GM21786 (cell line): ENCODE data around the gene KATNAL1.

Experiments
- ATAC-seq: cut with Tn5 transposase; IDR thresholded peaks from one replicate; pipeline ENCODE4 v1.9.1; 2021; ENCODE audit not compliant: unreplicated experiment

Gene KATNAL1

DNA sequence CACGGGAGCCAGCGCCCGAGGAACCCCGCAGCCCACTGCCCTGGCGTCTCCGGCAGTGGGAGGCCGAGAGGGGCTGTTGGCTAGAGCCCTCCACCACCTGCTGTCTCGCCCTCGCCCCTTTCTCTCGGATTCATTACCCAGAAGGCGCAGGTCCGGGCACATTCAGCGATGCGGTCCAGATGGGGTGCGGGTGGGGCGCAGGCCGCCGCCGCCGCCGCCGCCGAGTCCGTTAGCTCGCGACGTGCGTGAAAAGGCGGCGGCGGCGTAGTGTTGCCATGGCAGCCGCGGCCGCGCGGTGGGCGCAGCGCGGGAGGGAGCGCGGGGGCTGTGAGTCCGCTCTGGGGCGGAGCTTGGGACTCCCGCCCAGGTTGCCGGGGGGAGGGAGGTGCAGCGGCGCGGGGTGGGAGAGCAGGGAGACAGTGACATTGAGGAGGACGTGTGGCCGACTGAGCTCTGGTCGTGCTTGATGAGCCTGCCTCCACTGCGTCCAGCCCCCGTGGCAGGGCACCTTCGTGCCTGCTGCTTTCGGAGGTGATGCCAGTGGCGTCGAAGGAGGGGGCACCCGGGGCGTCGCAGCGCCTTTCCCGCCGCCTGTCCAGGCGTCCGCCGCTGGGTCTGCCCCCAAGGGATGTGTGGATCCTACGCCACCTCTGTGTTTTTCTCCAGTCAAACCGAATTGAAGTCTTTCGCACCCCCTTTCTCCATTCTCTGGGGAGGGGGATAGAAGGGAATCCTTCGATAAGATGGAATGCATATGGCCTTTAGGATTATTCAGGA, at the start of gene KATNAL1:
Gene KATNAL1 (minus strand): TSS at position 358 of the 777 bp plus-strand sequence. CDS start 23,774 bp downstream, outside the sequence.
- peak; percentile 49 for ATAC-seq

DNA sequence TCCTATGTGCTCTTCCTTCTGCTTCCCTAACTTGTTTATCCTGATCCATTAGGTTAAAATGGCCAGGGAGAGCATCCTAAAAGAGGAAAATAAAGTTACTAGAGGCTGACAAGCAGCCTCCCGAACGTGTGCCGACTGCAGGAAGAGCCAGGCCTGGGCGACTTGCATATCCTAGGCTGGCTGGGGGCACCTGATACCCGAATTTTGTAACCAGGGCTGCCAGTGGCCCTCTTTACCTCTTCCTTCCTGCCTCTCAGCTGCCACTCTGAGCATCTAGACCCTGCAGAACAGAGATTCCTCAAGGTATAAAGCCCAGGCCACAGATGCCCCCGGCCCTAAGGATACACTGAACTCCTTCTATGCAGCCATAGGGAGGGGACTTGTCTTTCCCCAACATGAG, 48.5 kb upstream of the KATNAL1 start:
- no peak for ATAC-seq

DNA sequence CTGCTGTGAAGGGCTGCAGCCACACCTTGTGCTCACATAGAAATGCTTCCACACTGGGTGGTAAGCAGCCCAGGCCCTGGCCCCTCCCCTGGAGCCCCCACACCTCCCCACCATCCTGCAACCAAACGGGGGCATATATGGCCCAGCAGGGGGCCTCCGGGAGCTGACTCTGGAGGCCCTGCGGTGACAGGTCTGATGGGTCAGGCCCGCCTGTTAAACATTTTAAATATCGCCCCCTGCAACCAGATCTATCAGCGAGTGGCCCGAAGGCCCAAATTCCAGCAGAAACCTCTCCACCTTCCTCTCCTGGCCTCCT, 48.0 kb upstream of the KATNAL1 start:
- ATAC-seq: peak; percentile 45

DNA sequence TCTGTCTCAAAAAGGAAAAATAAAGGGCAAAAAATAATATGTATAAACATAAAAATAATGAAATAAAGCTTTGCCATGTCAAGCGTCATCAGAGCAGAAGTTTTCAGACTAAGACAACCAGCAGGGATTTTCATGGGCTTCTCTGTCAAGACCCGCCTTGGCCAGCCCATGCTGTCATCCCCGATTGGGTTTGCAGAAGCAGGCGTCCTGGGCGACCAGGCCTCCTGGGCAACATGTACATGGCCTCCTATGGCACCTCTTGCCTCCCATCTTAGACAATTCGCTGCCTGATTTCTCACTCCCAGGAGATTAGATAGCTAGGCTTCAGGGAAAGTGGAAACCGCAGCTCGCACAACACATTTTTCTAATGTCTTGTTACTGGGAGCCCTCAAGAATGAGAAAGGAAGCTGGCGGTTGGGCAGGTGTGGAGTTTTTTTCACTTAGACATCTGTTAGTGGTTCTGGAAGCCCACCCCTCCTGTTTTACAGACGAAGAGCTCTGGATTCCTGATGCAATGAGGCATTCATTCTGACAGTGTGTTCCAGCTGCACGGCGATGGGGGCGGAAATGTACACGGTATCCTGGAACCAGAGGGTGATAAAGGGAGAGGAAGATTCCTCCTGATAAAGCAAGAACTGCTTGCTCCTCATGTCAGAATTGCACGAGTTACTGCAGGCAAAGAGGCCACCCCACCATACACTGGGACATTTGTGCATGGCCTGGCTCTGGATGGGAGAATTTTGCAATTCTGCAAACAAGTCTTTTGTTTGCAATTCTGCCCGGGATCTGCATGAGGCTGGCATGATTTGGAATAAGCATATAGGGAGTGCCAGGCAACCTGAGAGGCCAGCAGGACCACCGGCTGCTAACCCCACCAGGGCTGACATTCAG, 47.4 kb upstream of the KATNAL1 start:
- ATAC-seq: no peak

DNA sequence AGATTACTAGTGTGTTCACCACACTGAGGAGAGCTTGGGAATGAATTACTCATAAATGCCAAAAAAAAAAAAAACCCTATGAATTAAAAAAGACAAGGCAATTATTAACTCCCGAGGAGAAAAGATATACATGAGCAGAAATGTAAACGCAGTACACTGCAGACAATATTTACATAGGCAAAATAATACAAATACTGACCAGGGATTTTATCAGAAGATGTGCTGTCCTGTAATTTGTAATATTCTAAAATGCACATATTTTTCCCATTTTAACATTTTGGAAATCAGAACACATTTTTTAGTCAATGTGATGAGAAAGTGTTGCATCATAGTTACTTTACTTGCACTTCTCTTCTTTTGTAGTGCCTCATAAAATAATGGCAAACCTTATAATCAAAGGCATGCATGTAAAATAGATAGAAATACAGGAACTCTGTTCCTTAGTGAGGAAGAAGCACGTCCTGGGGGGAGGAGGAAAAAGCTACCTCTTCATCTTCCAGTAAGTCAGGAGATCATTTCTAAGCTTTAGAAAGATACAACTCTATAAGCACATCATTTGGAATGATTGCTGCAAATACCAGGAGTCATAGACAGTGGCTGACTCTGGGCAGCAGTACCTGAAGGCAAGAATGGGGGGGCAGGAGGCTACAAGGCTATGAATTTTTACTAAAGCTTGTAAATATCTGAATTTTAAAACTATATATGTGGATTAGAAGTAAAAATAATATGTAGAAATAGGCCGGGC, 46.3 kb upstream of the KATNAL1 start:
- ATAC-seq: no peak

DNA sequence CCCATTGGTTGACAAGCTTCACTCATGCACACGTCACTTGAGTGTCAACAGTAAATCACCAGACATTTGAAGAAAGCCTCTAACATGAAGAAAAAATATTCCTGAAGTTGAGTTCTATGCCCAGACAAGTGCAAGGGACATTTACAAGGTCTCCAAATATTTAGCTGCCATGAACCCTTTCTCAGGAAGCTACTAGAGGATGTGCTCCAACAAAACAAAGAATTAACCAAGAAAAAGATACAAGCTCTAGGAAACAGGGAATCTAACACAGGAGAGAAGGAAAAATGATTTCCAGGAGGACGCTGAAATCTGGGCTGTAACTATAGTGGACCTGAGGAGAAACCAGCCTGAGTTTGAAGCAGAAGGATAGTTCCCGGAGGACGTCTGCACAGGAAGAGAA, 45.7 kb upstream of the KATNAL1 start:
- ATAC-seq: no peak

DNA sequence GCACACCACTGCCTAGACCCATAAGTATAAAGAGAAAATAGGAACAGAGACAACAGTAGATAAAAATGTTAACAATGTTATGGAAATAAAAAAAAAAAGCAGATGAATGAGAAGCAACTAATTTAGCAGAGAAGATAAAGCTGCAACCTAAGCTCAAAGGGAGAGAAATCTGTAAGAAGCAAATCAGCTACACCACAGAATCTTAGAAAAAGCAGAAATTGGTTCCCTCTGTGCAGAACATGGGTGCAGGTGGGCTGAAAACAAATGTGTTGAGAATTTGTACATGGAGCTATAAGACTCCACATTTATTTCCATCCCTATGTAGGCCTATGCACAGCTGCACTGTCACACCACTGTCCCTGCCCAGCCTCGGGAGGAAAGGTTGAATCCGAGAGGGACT, 44.8 kb upstream of the KATNAL1 start:
- no peak for ATAC-seq

DNA sequence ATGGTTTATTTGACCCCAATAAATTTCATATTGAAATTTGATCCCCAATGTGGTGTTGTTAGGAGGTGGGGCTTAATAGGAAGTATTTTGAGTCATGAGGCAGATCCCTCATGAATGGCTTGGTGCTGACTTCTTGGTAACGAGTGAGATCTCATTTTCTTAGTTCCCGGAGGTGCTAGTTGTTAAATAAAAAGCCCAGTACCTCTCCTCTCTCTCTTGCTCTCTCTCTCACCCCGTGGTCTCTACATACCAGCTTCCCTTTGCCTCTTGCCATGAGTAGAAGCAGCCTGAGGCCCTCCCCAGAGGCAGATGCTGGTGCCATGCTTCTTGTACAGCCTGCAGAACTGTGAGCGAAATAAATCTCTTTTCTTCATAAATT, 39.4 kb upstream of the KATNAL1 start:
- ATAC-seq: no peak

DNA sequence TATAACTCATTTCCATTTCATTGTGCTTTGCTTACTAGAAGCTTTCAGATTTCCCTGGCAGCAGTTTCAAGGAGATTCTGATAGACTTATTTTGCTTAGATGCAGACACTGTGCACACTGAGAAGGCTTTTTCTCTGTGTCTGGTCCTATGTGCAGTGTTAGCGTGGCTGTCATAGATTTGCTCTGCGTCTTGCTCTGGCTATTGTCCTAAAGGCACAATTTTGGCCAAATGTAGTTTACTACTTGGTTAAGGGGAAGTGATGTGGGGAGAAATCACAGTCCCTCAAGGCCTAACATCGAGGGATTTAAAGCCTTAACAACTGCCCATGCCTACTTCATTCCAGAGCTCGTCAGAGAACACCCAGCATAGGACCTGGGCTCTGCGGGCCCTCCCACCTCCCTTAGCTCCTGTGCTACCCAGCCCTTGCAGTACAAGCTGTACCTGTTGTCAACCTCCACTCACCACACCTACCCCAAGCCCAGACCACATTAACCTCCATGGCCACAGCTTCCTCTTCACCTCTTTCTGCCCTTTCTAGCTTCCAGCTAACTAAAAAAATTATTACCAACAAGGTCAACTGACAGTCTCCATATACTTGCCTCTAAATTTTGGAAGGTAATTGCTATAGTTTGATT, 38.9 kb upstream of the KATNAL1 start:
- no peak for ATAC-seq

DNA sequence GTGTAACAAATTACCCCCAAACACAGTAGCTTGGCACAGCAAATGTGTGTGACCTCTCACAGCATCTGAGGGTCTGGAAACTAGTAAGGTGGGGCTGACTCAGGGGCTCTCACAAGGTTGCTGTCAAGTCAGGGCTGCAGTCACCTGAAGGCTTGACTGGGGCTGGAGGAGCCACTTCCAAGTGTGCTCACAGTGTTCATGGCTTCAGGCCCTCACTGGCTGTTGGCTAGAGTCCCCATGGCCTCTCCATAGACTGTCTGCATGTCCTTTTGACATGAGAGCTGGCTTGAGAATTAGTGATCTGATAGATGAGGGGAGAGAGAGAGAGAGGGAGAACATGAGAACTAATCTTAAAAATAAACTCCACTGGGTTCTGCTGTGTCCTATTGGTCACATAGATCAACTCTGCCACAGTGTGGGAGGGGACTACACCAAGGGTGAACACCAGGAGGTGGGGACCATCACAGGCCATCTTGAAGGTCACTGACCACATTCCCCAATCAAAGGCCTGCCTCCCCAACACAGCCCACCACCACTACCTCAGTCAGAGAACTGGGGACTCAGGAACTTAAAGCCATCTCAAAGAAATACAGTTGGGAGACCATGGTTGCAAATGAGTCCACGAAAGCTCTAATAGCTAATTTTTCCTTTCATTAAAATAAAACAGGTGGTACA, 38.2 kb upstream of the KATNAL1 start:
- no peak for ATAC-seq

DNA sequence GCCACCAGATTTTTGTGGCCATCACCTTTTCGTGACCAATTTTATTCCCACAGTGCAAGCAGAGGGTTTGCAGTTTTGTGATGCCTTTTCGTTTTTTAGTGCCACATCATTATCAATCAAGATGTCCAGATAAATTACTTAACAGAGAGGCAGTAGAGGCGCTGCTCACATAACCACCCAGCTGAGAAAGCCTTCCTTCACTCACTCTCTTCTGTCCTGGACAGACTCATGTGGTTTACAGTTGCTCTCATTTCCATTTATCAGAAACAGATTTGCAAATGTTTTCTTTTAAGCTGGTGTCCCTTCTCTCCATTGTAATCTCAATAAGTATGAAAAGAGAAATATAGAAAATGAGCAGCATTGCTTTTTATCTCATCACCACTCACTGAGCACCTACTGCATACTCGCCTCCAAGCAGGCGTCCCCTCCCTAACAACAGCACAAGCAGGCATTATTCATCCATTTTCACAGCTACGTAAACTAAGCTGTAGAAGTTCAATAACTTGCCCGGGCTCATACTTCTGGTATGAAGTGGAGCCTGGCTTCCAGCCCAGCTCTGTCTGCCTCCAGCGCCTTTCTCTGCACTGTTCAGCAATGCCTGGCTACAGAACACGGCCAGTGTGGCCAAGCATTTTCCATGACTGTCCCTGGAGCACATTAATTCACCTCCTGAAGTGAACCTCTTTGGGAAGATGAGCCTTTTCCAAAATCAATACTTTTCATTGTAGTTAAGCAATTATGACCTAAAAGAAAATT, 34.6 kb upstream of the KATNAL1 start:
- no peak for ATAC-seq

DNA sequence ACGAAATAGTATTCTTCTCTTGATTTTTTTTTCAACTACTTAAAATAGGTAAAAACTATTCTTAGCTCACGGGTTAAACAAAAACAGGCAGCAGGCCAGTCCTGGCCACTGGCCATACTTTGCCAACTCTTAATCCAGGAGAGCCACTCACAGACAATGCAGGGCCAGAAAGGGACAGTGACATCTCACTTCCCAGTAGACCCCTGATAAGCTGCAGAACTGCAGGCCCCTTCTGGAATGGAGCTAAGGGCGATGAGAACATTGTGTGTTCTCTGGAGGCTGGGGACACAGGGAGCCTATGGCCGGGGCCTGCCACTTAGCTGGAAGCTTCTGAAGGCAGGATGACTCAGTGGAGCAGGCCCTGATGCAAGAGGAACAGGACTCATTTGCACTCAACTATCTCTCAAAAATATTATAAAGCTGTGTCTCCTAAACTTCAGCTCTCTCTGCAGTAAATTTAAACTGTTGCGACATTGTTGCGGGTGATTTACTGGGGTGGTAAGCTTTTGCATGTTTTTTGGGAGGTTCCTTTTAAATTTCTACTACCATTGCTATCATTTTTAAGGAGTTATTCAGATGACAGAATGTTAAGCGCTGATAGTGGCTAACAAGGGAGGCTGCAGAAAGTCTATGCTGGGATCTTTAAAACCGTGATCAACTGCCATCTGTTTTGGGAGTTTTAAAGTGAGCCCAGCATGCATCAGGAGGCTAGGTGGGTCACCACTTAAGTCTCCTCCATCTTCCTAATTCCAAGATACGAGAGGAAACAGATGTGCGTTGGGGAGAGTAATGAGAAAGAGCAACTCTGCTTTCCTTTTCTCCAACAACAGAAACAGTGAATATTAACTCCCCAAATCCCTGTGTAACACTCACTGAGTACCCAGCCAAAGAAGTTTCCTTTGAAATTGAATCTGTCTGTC, 33.2 kb upstream of the KATNAL1 start:
- no peak for ATAC-seq

DNA sequence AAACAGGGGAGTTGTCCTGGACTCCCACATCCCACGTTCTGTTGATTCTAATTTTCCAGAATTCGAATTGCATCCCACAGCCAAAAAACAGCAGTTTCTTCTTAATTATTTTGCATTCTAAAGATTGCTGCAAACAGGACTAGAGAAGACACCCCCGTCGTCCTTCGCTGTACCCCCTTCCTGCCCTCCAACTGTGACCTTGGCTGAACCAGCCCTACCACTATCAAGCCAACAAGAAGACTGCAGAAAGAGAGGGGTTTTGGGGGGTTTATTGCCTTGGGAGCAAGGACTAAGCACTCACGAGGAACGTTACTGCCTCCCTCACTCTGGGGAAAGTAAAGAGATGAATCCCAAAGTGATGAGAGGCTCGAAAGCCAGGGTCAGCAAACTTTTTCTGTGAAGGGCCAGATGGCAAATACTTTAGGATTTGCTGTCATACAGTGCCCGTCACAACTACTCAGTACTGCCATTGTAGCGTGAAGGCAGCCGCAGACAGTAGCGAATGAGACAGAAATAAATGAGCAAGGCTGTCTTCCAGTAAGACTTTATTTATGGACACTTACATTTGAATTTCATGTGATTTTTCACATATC, 32.5 kb upstream of the KATNAL1 start:
- no peak for ATAC-seq

DNA sequence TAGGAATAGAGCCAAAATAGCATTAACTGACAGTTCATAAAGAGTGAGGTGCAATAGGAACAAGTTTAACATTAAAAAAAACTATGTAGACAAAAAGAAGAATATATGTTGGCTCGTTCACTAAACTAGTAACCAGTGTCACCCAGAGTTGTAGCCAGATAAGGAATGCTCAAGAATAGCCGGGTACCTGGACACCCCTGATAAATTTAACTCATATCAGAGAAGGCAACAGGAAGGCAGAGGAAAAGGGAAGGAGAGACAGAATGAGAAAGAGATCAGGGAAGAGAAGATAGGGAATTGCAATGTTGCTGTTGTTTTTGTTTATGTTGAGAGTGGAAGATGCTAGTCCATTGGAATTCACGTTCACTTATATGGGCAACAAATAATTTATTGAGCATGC, 31.6 kb upstream of the KATNAL1 start:
- ATAC-seq: no peak

DNA sequence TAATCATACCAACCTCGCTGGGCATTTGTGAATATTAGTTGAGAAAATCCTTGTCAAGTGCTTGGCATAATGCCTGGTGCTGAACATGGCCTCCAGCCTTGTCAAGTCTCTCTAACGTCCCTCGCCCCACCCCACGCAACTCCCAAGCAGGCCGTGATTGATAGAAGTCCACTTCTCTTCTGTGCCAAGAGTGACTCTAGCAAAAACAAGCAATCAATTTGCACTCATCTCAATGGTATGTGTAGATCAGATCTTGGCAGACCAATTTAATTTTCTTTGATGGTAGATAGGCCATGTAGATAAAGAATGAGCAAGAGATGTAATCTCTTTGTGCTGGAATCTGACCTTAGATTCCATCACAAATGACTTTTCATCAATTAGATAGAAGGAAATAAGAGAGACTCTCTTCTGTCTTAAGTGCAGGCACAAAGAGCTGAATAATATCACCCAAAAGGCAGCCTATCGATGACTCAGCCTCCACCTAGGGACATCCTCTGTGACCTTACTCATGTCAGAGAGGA, 31.0 kb upstream of the KATNAL1 start:
- ATAC-seq: no peak

DNA sequence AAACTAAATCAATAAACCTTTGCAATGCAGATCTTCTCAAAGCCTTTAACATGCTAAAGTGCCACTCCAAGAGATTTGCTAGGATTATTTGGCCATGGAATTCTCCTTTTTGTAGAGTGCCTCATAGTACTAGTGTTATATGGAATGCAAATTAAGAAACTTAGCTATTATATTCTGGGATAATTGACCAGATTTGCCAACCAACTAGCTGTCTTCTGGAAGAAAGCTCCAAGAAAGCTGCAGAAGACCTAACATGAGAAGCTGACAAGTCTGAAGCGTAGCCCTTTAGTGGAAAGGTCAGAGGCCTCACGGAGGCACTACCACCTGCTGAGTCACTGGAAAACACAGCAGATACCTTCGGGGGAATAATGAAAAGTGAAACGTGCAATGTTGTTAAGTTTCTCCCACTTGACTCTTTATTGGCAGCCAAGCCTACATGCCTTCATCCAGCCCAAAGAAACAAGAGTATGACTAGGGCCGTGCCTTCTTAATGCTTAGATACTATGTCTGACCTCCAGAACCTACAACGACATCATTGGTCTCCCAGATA, 29.8 kb upstream of the KATNAL1 start:
- no peak for ATAC-seq

DNA sequence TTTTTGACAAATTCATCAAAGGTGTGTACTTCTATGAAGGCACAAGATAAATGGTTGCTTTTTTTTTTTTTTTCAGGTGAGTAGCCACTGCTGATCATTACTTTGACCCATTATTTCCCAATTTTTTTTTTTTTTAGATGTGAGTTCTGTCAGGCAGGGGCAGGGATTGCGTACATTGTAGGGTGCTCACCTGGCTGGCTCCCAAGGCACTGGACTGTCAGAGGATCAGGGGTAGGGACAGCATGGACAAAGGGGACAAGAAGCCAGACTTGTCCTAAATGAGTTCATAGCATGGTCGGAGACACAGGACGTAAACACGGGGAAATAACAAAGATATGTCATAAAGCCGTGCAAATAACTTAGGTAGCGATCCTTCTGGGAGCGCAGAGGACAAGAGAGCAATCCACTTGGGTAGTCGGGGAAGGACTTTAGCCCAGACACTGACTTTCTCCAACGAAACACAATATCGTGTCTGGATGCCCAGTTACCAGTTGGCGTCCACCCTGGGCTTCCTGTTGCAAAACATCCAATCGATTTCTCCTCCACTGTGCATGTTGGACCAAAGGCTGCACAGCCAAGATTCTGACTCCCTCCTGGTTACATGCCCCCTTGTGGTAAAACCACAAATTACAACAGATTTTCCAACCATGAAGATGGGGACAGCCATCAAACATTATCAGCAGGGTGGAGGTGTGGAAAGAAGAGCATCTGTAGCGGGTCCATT, 27.5 kb upstream of the KATNAL1 start:
- ATAC-seq: no peak
